DOHH2 (cell line): ENCODE measurements around the gene COX18.

ENCODE experiments used
- EZH2phosphoT487 ChIP-seq: fragments of 200-600 bp; sonication (generic); IDR thresholded peaks from 2 replicates; pipeline ENCODE4 v1.6.1; 2017; ENCODE audit warnings: borderline replicate concordance, mild to moderate bottlenecking, antibody characterized with exemption, low read length, moderate library complexity, mixed read lengths
- TF ChIP-seq, protein P1 (sequence below): fragments of 200-600 bp; sonication (generic); IDR thresholded peaks from one replicate; pipeline ENCODE4 v1.5.1; 2014; ENCODE audit warnings: antibody characterized with exemption, mild to moderate bottlenecking, low read depth, low read length; ENCODE audit not compliant: poor library complexity, severe bottlenecking

DNA sequence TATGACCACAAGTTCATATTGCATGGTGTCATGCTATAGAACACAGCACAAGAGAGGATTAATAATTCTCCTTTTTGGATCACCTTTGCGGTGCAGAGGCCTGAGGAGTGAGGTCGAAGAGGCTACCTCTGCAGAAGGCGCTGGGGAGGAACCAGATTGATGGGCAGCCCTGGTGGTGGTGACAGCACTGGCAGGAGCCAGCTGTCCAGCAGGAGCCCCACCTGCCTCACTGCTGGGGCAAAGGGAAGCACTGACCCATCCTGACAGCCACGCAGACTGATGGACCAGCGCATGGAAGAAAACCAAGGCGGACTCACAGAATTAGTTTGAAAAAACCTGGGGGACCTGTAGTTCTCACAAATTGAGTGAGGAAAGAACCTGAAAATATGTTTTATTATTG lies 50.9 kb downstream of the COX18 start:
- TF ChIP-seq, protein P1, sequence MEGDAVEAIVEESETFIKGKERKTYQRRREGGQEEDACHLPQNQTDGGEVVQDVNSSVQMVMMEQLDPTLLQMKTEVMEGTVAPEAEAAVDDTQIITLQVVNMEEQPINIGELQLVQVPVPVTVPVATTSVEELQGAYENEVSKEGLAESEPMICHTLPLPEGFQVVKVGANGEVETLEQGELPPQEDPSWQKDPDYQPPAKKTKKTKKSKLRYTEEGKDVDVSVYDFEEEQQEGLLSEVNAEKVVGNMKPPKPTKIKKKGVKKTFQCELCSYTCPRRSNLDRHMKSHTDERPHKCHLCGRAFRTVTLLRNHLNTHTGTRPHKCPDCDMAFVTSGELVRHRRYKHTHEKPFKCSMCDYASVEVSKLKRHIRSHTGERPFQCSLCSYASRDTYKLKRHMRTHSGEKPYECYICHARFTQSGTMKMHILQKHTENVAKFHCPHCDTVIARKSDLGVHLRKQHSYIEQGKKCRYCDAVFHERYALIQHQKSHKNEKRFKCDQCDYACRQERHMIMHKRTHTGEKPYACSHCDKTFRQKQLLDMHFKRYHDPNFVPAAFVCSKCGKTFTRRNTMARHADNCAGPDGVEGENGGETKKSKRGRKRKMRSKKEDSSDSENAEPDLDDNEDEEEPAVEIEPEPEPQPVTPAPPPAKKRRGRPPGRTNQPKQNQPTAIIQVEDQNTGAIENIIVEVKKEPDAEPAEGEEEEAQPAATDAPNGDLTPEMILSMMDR = no peak
- no peak for TF ChIP-seq EZH2phosphoT487
